K562 (cell line): ENCODE results near the gene GYPE. TPM values are rescaled to one million over a fixed set of nuclear protein-coding genes. Genes with fewer than 3 reads are reported as not detected.

Experiments
- ARID1B ChIP-seq: fragments of 450-650 bp; IDR thresholded peaks from 2 replicates; pipeline ENCODE4 v1.6.1; 2016; ENCODE audit warnings: antibody characterized with exemption, mild to moderate bottlenecking, inconsistent platforms
- ATF7 ChIP-seq: fragments of 450-650 bp; IDR thresholded peaks from 2 replicates; pipeline ENCODE4 v1.7.1; 2014; ENCODE audit warnings: mild to moderate bottlenecking, moderate library complexity
- BACH1 ChIP-seq: fragments of 200-800 bp; sonication (Bioruptor generic); IDR thresholded peaks from 2 replicates; pipeline ENCODE4 v1.6.1; 2016; ENCODE audit warnings: missing genetic modification characterization, missing compliant biosample characterization
- CEBPB ChIP-seq: fragments of 450-650 bp; IDR thresholded peaks from 2 replicates; pipeline ENCODE4 v1.6.1; 2016; ENCODE audit warnings: missing genetic modification characterization, missing compliant biosample characterization
- CEBPG ChIP-seq, 3 experiments: fragments of 200-800 bp in 1 of 3; sonication (Bioruptor generic) in 1 of 3; sonication (generic) in 1 of 3; formaldehyde crosslinking in 1 of 3; IDR thresholded peaks in 2 of 3; conservative IDR thresholded peaks in 1 of 3; 2 replicates each; pipeline versions ENCODE4 v1.6.1 to v1.8.0; 2016 to 2022; ENCODE audit warnings: missing compliant biosample characterization in 2 of 3, missing genetic modification characterization in 2 of 3, mild to moderate bottlenecking in 1 of 3, missing genetic modification reagents in 1 of 3
- DMBX1 ChIP-seq: fragments of 250-450 bp; sonication (Bioruptor Pico); IDR thresholded peaks from 2 replicates; pipeline ENCODE4 v1.8.0; 2022; ENCODE audit warnings: inconsistent platforms, mild to moderate bottlenecking, moderate library complexity, borderline replicate concordance
- ELF4 ChIP-seq: fragments of 450-650 bp; formaldehyde crosslinking; IDR thresholded peaks from 2 replicates; pipeline ENCODE4 v1.4.0; 2022; ENCODE audit warnings: missing genetic modification characterization
- HDAC1 ChIP-seq, 2 experiments: fragments of 450-650 bp; IDR thresholded peaks; 2 replicates each; pipeline ENCODE4 v1.6.1; 2016 to 2017; ENCODE audit warnings: inconsistent platforms in 1 of 2, mild to moderate bottlenecking in 1 of 2, moderate library complexity in 1 of 2
- L3MBTL2 ChIP-seq: fragments of 450-650 bp; IDR thresholded peaks from 2 replicates; pipeline ENCODE4 v1.6.1; 2016; ENCODE audit warnings: mild to moderate bottlenecking, moderate library complexity
- LARP7 ChIP-seq: fragments of 450-650 bp; IDR thresholded peaks from 2 replicates; pipeline ENCODE4 v1.6.1; 2016
- NFATC3 ChIP-seq: fragments of 450-650 bp; IDR thresholded peaks from 2 replicates; pipeline ENCODE4 v1.6.1; 2017; ENCODE audit warnings: mild to moderate bottlenecking
- NFRKB ChIP-seq: fragments of 450-650 bp; IDR thresholded peaks from 2 replicates; pipeline ENCODE4 v1.6.1; 2016; ENCODE audit warnings: low read depth
- SMAD4 ChIP-seq: fragments of 250-450 bp; sonication (Bioruptor Pico); conservative IDR thresholded peaks from 2 replicates; pipeline ENCODE4 v1.8.0; 2021; ENCODE audit warnings: inconsistent platforms, mild to moderate bottlenecking, moderate library complexity
- SMARCA4 ChIP-seq: fragments of 450-650 bp; IDR thresholded peaks from 2 replicates; pipeline ENCODE4 v1.6.1; 2016
- SMARCA5 ChIP-seq: fragments of 450-650 bp; IDR thresholded peaks from 2 replicates; pipeline ENCODE4 v1.6.1; 2016
- polyA plus RNA-seq, 8 experiments: library from polyadenylated mRNA; depleted of rRNA in 4 of 8; stranded (reverse) in 5 of 8; unstranded in 3 of 8; fragments of >200 nt; fragmentation: Nextera tagmentation in 2 of 8; fragmentation: Illumina TruSeq in 1 of 8; extraction: Ambion mirVana in 2 of 8; extraction: Trizol in 1 of 8; gene quantifications; 2 replicates each; pipeline versions ENCODE4 v1.2.1 to v1.2.3, GENCODE V29; 2011 to 2014; ENCODE audit warnings: inconsistent platforms in 1 of 8, missing spikeins in 1 of 8
- total RNA-seq, 7 experiments: library from RNA; depleted of rRNA in 6 of 7; stranded (reverse); fragments of >200 nt in 6 of 7; fragmentation: Illumina TruSeq in 2 of 7; extraction: Trizol in 2 of 7; gene quantifications; 2 replicates each; pipeline versions ENCODE4 v1.2.1 to v1.2.3, GENCODE V29; 2011 to 2021; ENCODE audit warnings: low replicate concordance in 1 of 7
- TF ChIP-seq, protein P1 (sequence below): fragments of 450-650 bp; IDR thresholded peaks from 2 replicates; pipeline ENCODE4 v1.7.0; 2016; ENCODE audit warnings: borderline replicate concordance
- TF ChIP-seq, protein P2 (sequence below): fragments of 450-650 bp; formaldehyde crosslinking; IDR thresholded peaks from 2 replicates; pipeline ENCODE4 v1.4.0; 2022; ENCODE audit warnings: missing genetic modification characterization
- TF ChIP-seq, protein P3 (sequence below): fragments of 450-650 bp; formaldehyde crosslinking; IDR thresholded peaks from 2 replicates; pipeline ENCODE4 v1.4.0; 2022; ENCODE audit warnings: mild to moderate bottlenecking, moderate library complexity
- TF ChIP-seq, protein P4 (sequence below), 2 experiments: fragments of 450-650 bp; IDR thresholded peaks; 2 replicates each; pipeline ENCODE4 v1.6.1; 2016
- TF ChIP-seq, protein P5 (sequence below): fragments of 450-650 bp; formaldehyde crosslinking; IDR thresholded peaks from 2 replicates; pipeline ENCODE4 v1.4.0; 2022; ENCODE audit warnings: missing genetic modification characterization

Gene GYPE
- total and polyA plus RNA-seq, 9 of the 15 experiments (the other 6 are each of a cell fraction or from before 2014, with no cell fraction given), result 16.8 to 108 (median 43.7) TPM

DNA sequence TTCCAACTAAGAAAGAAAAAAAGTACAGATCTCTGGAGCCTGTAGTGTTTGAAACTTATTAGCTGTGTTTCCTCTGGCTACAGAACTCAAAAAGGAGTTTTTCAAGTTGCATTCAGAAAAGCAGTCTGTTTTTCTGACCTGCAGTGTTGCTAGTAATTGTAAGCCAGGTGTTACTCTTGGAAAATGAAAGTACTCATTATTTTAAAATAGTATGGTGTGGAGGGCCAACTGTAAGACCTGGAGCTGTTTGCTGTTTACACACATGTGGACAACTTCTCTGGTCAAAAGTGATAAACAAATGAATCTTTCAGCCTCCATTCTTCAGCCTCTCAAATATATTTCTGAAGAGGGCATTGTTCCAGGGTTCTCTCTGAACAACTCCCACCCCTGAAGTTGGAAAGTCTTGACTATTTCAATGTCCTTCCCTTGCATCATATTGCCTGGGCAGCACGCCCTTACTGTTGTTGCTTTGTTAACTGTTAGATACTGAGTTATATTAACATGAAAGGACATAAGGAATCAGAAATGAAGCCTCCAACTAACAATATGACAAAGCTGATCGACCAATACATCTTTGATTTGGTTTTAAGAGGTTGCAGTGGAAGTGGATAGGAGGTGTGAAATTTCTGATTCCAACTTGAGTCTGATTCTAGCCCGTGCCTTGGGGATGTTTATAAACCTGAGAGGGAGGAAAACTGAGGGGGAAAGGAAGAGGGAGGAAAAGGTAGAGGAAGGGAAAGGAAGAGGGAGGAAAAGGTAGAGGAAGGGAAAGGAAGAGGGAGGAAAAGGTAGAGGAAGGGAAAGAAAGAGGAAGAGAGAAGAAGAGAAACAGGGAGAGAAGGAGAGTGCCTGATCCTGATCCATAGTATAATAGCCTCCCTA, 62.5 kb downstream of the GYPE start (continued):
- TF ChIP-seq, protein P1, sequence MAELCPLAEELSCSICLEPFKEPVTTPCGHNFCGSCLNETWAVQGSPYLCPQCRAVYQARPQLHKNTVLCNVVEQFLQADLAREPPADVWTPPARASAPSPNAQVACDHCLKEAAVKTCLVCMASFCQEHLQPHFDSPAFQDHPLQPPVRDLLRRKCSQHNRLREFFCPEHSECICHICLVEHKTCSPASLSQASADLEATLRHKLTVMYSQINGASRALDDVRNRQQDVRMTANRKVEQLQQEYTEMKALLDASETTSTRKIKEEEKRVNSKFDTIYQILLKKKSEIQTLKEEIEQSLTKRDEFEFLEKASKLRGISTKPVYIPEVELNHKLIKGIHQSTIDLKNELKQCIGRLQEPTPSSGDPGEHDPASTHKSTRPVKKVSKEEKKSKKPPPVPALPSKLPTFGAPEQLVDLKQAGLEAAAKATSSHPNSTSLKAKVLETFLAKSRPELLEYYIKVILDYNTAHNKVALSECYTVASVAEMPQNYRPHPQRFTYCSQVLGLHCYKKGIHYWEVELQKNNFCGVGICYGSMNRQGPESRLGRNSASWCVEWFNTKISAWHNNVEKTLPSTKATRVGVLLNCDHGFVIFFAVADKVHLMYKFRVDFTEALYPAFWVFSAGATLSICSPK, result 0 out of 2 replicates have a peak, but pooled peaks have one; percentile 24
- TF ChIP-seq ELF4 (CRISPR knock-in tag) (0 out of 2 replicates have a peak, but pooled peaks have one; percentile 31), ARID1B (peak; percentile 25; the same call in 1 of the 2 replicates), ATF7 (0 out of 2 replicates have a peak, but pooled peaks have one; percentile 10), BACH1 (tag) (0 out of 2 replicates have a peak, but pooled peaks have one; percentile 35), DMBX1 (CRISPR knock-in tag) (peak; percentile 31; the same call in 1 of the 2 replicates), CEBPB (tag) (0 out of 2 replicates have a peak, but pooled peaks have one; percentile 8), LARP7 (0 out of 2 replicates have a peak, but pooled peaks have one; percentile 31), CEBPG (CRISPR knock-in tag; IDR thresholded peaks at IDR 0.05) (peak; percentile 77; the same call in 1 of the 2 replicates), CEBPG (tag; conservative IDR thresholded peaks at IDR 0.05 in 1 of 2, IDR thresholded peaks at IDR 0.05 in 1 of 2) (peak; percentile 14 to 61; a peak in 2 of 4 replicates), SMARCA4 (peak; percentile 51; the same call in 1 of the 2 replicates), NFATC3 (0 out of 2 replicates have a peak, but pooled peaks have one; percentile 50), SMARCA5 (peak; percentile 77), HDAC1 (IDR thresholded peaks at IDR 0.05) (peak in 1 of 2 experiments; percentile 56; a peak in 2 of 4 replicates), SMAD4 (0 out of 2 replicates have a peak, but pooled peaks have one; percentile 21), NFRKB (peak; percentile 69; the same call in 1 of the 2 replicates), L3MBTL2 (peak; percentile 24; the same call in 1 of the 2 replicates)
- TF ChIP-seq, protein P2, sequence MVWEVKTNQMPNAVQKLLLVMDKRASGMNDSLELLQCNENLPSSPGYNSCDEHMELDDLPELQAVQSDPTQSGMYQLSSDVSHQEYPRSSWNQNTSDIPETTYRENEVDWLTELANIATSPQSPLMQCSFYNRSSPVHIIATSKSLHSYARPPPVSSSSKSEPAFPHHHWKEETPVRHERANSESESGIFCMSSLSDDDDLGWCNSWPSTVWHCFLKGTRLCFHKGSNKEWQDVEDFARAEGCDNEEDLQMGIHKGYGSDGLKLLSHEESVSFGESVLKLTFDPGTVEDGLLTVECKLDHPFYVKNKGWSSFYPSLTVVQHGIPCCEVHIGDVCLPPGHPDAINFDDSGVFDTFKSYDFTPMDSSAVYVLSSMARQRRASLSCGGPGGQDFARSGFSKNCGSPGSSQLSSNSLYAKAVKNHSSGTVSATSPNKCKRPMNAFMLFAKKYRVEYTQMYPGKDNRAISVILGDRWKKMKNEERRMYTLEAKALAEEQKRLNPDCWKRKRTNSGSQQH, result 0 out of 2 replicates have a peak, but pooled peaks have one; percentile 48
- TF ChIP-seq, protein P3, sequence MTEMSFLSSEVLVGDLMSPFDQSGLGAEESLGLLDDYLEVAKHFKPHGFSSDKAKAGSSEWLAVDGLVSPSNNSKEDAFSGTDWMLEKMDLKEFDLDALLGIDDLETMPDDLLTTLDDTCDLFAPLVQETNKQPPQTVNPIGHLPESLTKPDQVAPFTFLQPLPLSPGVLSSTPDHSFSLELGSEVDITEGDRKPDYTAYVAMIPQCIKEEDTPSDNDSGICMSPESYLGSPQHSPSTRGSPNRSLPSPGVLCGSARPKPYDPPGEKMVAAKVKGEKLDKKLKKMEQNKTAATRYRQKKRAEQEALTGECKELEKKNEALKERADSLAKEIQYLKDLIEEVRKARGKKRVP, result 0 out of 2 replicates have a peak, but pooled peaks have one; percentile 22
- TF ChIP-seq, protein P4, sequence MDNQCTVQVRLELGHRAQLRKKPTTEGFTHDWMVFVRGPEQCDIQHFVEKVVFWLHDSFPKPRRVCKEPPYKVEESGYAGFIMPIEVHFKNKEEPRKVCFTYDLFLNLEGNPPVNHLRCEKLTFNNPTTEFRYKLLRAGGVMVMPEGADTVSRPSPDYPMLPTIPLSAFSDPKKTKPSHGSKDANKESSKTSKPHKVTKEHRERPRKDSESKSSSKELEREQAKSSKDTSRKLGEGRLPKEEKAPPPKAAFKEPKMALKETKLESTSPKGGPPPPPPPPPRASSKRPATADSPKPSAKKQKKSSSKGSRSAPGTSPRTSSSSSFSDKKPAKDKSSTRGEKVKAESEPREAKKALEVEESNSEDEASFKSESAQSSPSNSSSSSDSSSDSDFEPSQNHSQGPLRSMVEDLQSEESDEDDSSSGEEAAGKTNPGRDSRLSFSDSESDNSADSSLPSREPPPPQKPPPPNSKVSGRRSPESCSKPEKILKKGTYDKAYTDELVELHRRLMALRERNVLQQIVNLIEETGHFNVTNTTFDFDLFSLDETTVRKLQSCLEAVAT (IDR thresholded peaks at IDR 0.05), result peak; percentile 20 to 51; a peak in 1 of 4 replicates
- TF ChIP-seq, protein P5, sequence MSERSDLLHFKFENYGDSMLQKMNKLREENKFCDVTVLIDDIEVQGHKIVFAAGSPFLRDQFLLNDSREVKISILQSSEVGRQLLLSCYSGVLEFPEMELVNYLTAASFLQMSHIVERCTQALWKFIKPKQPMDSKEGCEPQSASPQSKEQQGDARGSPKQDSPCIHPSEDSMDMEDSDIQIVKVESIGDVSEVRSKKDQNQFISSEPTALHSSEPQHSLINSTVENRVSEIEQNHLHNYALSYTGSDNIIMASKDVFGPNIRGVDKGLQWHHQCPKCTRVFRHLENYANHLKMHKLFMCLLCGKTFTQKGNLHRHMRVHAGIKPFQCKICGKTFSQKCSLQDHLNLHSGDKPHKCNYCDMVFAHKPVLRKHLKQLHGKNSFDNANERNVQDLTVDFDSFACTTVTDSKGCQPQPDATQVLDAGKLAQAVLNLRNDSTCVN, result 0 out of 2 replicates have a peak, but pooled peaks have one; percentile 81
